ENCODE measurements around the gene MTMR4.
"Not testable (repeated sequence)": the region's sequence is repeated elsewhere in the genome, so short reads cannot be mapped to it uniquely, and the experiment has no call there.

Gene MTMR4

GRCh38 chr17:58521680-58522079 lies 7.2 kb upstream of the MTMR4 start:
- DNase-seq = no peak

GRCh38 chr17:58520843-58521430 lies 6.5 kb upstream of the MTMR4 start:
- DNase-seq = no peak

GRCh38 chr17:58517928-58518609 lies 3.6 kb upstream of the MTMR4 start:
- DNase-seq = peak; percentile 99

- no peak for DNase-seq
Observed at GRCh38 chr17:58517378-58517927, 3.0 kb upstream of the MTMR4 start.

- no peak for DNase-seq
Observed at GRCh38 chr17:58516644-58517377, 2.4 kb upstream of the MTMR4 start.

- DNase-seq = no peak
Observed at GRCh38 chr17:58515286-58515685, 848 bp upstream of the MTMR4 start.

GRCh38 chr17:58514770-58515157 lies 326 bp upstream of the MTMR4 start:
- DNase-seq = no peak

GRCh38 chr17:58513267-58513964 lies 1.0 kb downstream of the MTMR4 start:
- DNase-seq = peak; percentile 19

GRCh38 chr17:58510075-58510474 lies 4.4 kb downstream of the MTMR4 start:
- DNase-seq = no peak

- DNase-seq = no peak
Observed at GRCh38 chr17:58508341-58509067, 5.9 kb downstream of the MTMR4 start.

- no peak for DNase-seq
Observed at GRCh38 chr17:58507123-58507634, 7.3 kb downstream of the MTMR4 start.

GRCh38 chr17:58506354-58507080 lies 7.9 kb downstream of the MTMR4 start:
- no peak for DNase-seq

GRCh38 chr17:58504826-58505351 lies 9.5 kb downstream of the MTMR4 start:
- DNase-seq = no peak

- DNase-seq = no peak
Observed at GRCh38 chr17:58503866-58504265, 10.6 kb downstream of the MTMR4 start.

GRCh38 chr17:58503134-58503533 lies 11.3 kb downstream of the MTMR4 start:
- not testable (repeated sequence) for DNase-seq

GRCh38 chr17:58501451-58501850 lies 13.0 kb downstream of the MTMR4 start:
- no peak for DNase-seq

GRCh38 chr17:58498177-58498828 lies 16.1 kb downstream of the MTMR4 start:
- DNase-seq = no peak

- DNase-seq = no peak
Observed at GRCh38 chr17:58493506-58493905, 20.9 kb downstream of the MTMR4 start.

- peak; percentile 18 for DNase-seq
Observed at GRCh38 chr17:58492238-58493121, 22.0 kb downstream of the MTMR4 start.
